Vagina (tissue), 2 donors: ENCODE results near the gene NEDD9. TPM values are rescaled to one million over a fixed set of nuclear protein-coding genes. Genes with fewer than 3 reads are reported as not detected.
A peak's percentile ranks its signal among the peaks of the same experiment; 100 is the strongest.

Source experiments
- DNase-seq, 2 donors: peaks; one replicate each; pipeline ENCODE4 v3.0.0-alpha.2; 2017; ENCODE audit errors: extremely low spot score in 2 of 2
- H3K27ac ChIP-seq: fragments of 200-600 bp; sonication (generic); one replicate; pipeline ENCODE4 v1.5.1; 2019
- H3K27me3 ChIP-seq: fragments of 200-600 bp; sonication (generic); one replicate; pipeline ENCODE4 v1.5.1; 2019
- H3K36me3 ChIP-seq, 2 donors: fragments of 200-600 bp; sonication (generic); one replicate each; pipeline ENCODE4 v1.5.1; 2017 to 2019
- H3K4me1 ChIP-seq: fragments of 200-600 bp; sonication (generic); one replicate; pipeline ENCODE4 v1.5.1; 2019
- H3K4me3 ChIP-seq, 2 donors: fragments of 200-600 bp; sonication (generic); 1 replicate in 1 of 2; 2 replicates in 1 of 2; pipeline ENCODE4 v1.5.1; 2016 to 2019
- H3K9me3 ChIP-seq: fragments of 200-600 bp; sonication (generic); one replicate; pipeline ENCODE4 v1.5.1; 2019
- CTCF ChIP-seq, 3 experiments: fragments of 450-650 bp in 2 of 3; fragments of 200-600 bp in 1 of 3; sonication (generic) in 1 of 3; IDR thresholded peaks; one replicate each; pipeline ENCODE4 v1.5.1; 2017 to 2019; ENCODE audit warnings: antibody characterized with exemption in 3 of 3, mild to moderate bottlenecking in 2 of 3, moderate library complexity in 2 of 3
- POLR2A ChIP-seq, 2 donors: fragments of 450-650 bp; IDR thresholded peaks; one replicate each; pipeline ENCODE4 v1.6.1; 2017; ENCODE audit warnings: antibody characterized with exemption in 2 of 2, mild to moderate bottlenecking in 2 of 2, moderate library complexity in 2 of 2
- POLR2AphosphoS5 ChIP-seq, 2 donors: sonication (generic); formaldehyde crosslinking; IDR thresholded peaks; one replicate each; pipeline ENCODE4 v1.9.0; 2017; ENCODE audit warnings: antibody characterized with exemption in 2 of 2, mild to moderate bottlenecking in 2 of 2, low read depth in 1 of 2; ENCODE audit not compliant: insufficient read depth in 1 of 2
- intact Hi-C: fragments of 100-400 bp; cut with DNase I; formaldehyde crosslinking; loops from one replicate; pipeline ENCODE4 v1.15.1; 2023
- total RNA-seq: library from RNA; depleted of rRNA; stranded (reverse); fragments of >200 nt; gene quantifications from one replicate; pipeline ENCODE4 v1.2.3, GENCODE V29; 2016

The NEDD9 gene
- total RNA-seq, 1 donor from 2014 or later = 45.4 TPM

GRCh38 chr6:11268978-11269377, 36.5 kb upstream of the NEDD9 start:
- no peak for DNase-seq
- no peaks in the 10 kb centered on the region for H3K9me3 ChIP-seq
- H3K4me1 ChIP-seq = peaks cover 3% of the 10 kb centered on the region
- H3K4me3 ChIP-seq = no peak overlapping the region
- no peak overlapping the region for H3K27ac ChIP-seq
- no peaks in the 10 kb centered on the region for H3K36me3 ChIP-seq
- no peaks in the 10 kb centered on the region for H3K27me3 ChIP-seq
- TF ChIP-seq POLR2AphosphoS5 (IDR thresholded peaks at IDR 0.05; ENCODE audit: insufficient read depth in 1 of 2, low read depth in 1 of 2) = no peak
- TF ChIP-seq CTCF (IDR thresholded peaks at IDR 0.05) = no peak
- TF ChIP-seq POLR2A (IDR thresholded peaks at IDR 0.05) = no peak
- intact Hi-C loops = no loop called here

GRCh38 chr6:11266926-11267325, 34.5 kb upstream of the NEDD9 start:
- peak in 1 of 2 donors; percentile 18 for DNase-seq
- Histone ChIP-seq H3K4me1 (peaks cover 21% of the 10 kb centered on the region), H3K9me3 (no peaks in the 10 kb centered on the region), H3K36me3 (no peaks in the 10 kb centered on the region), H3K27me3 (no peaks in the 10 kb centered on the region), H3K27ac (no peak overlapping the region), H3K4me3 (no peak overlapping the region)
- intact Hi-C loops = no loop called here
- TF ChIP-seq POLR2AphosphoS5 (IDR thresholded peaks at IDR 0.05; ENCODE audit: insufficient read depth in 1 of 2, low read depth in 1 of 2) (no peak), POLR2A (IDR thresholded peaks at IDR 0.05) (no peak), CTCF (IDR thresholded peaks at IDR 0.05) (no peak)

GRCh38 chr6:11265932-11266331, 33.5 kb upstream of the NEDD9 start:
- H3K36me3 ChIP-seq = no peaks in the 10 kb centered on the region
- no peak overlapping the region for H3K4me3 ChIP-seq
- no peak for DNase-seq
- intact Hi-C loops = no loop called here
- no peaks in the 10 kb centered on the region for H3K27me3 ChIP-seq
- TF ChIP-seq POLR2AphosphoS5 (IDR thresholded peaks at IDR 0.05; ENCODE audit: insufficient read depth in 1 of 2, low read depth in 1 of 2) (no peak), CTCF (IDR thresholded peaks at IDR 0.05) (no peak), POLR2A (IDR thresholded peaks at IDR 0.05) (no peak)
- H3K9me3 ChIP-seq = no peaks in the 10 kb centered on the region
- H3K4me1 ChIP-seq = peaks cover 21% of the 10 kb centered on the region
- H3K27ac ChIP-seq = no peak overlapping the region

- Histone ChIP-seq H3K36me3 (no peaks in the 10 kb centered on the region), H3K4me3 (no peak overlapping the region), H3K9me3 (no peaks in the 10 kb centered on the region), H3K4me1 (peaks cover 21% of the 10 kb centered on the region), H3K27me3 (no peaks in the 10 kb centered on the region), H3K27ac (no peak overlapping the region)
- intact Hi-C loops = no loop called here
- TF ChIP-seq POLR2AphosphoS5 (IDR thresholded peaks at IDR 0.05; ENCODE audit: insufficient read depth in 1 of 2, low read depth in 1 of 2) = no peak
- TF ChIP-seq POLR2A (IDR thresholded peaks at IDR 0.05) = no peak
- no peak for TF ChIP-seq CTCF (IDR thresholded peaks at IDR 0.05)
- DNase-seq = no peak
Measured at GRCh38 chr6:11264100-11264499, 31.6 kb upstream of the NEDD9 start.

- peak overlapping the region; percentile 25 for H3K27ac ChIP-seq
- intact Hi-C loops = no loop called here
- no peak for TF ChIP-seq POLR2A (IDR thresholded peaks at IDR 0.05)
- TF ChIP-seq POLR2AphosphoS5 (IDR thresholded peaks at IDR 0.05; ENCODE audit: insufficient read depth in 1 of 2, low read depth in 1 of 2) = peak in 1 of 2 donors; percentile 37
- no peak for TF ChIP-seq CTCF (IDR thresholded peaks at IDR 0.05)
Measured at GRCh38 chr6:11263291-11263775, 30.9 kb upstream of the NEDD9 start.

More at GRCh38 chr6:11263291-11263775, 30.9 kb upstream of the NEDD9 start:
- no peak for DNase-seq
- Histone ChIP-seq H3K4me1 (peaks cover 21% of the 10 kb centered on the region), H3K4me3 (no peak overlapping the region), H3K36me3 (no peaks in the 10 kb centered on the region), H3K27me3 (no peaks in the 10 kb centered on the region), H3K9me3 (no peaks in the 10 kb centered on the region)
